Sigmoid colon (tissue), 4 donors: ENCODE measurements around the gene NDE1.

Experiments
- EP300 ChIP-seq, 4 donors: sonication (generic); formaldehyde crosslinking; IDR thresholded peaks; one replicate each; pipeline ENCODE4 v1.6.1; 2017; ENCODE audit warnings: antibody characterized with exemption in 4 of 4
- POLR2A ChIP-seq, 2 donors: fragments of 450-650 bp; IDR thresholded peaks; one replicate each; pipeline ENCODE4 v1.6.1; 2016; ENCODE audit warnings: antibody characterized with exemption in 2 of 2, mild to moderate bottlenecking in 2 of 2, moderate library complexity in 2 of 2
- TF ChIP-seq, protein P1 (sequence below), 4 experiments: fragments of 450-650 bp in 3 of 4; fragments of 200-600 bp in 1 of 4; IDR thresholded peaks; one replicate each; pipeline ENCODE4 v1.5.1; 2016 to 2019; ENCODE audit warnings: antibody characterized with exemption in 4 of 4, mild to moderate bottlenecking in 3 of 4, moderate library complexity in 2 of 4

GRCh38 chr16:15640966-15641365, 9.1 kb upstream of the NDE1 start:
- TF ChIP-seq POLR2A (IDR thresholded peaks at IDR 0.05) (no peak), EP300 (IDR thresholded peaks at IDR 0.05) (no peak)
- TF ChIP-seq, protein P1, sequence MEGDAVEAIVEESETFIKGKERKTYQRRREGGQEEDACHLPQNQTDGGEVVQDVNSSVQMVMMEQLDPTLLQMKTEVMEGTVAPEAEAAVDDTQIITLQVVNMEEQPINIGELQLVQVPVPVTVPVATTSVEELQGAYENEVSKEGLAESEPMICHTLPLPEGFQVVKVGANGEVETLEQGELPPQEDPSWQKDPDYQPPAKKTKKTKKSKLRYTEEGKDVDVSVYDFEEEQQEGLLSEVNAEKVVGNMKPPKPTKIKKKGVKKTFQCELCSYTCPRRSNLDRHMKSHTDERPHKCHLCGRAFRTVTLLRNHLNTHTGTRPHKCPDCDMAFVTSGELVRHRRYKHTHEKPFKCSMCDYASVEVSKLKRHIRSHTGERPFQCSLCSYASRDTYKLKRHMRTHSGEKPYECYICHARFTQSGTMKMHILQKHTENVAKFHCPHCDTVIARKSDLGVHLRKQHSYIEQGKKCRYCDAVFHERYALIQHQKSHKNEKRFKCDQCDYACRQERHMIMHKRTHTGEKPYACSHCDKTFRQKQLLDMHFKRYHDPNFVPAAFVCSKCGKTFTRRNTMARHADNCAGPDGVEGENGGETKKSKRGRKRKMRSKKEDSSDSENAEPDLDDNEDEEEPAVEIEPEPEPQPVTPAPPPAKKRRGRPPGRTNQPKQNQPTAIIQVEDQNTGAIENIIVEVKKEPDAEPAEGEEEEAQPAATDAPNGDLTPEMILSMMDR (IDR thresholded peaks at IDR 0.05) = no peak
